HT-29 (cell line): Measurements from ENCODE around the gene GDPD3. TPM values are rescaled to one million over a fixed set of nuclear protein-coding genes. Genes with fewer than 3 reads are reported as not detected.

Experiments
- DNase-seq: peaks from one replicate; pipeline ENCODE4 v3.0.0-alpha.2; 2015; ENCODE audit warnings: low spot score
- total RNA-seq: library from RNA; depleted of rRNA; stranded (reverse); fragments of >200 nt; shearing (Covaris generic); gene quantifications from 2 replicates; pipeline ENCODE4 v1.2.3, GENCODE V29; 2014

The GDPD3 gene
- total RNA-seq, 1 experiment from 2014 or later: 1.5 TPM

GRCh38 chr16:30095166-30096078 lies 17.9 kb downstream of the GDPD3 start:
- no peak for DNase-seq

GRCh38 chr16:30094541-30095165 lies 18.7 kb downstream of the GDPD3 start:
- no peak for DNase-seq

GRCh38 chr16:30092373-30093010 lies 20.8 kb downstream of the GDPD3 start:
- DNase-seq: peak; percentile 69

- DNase-seq: peak; percentile 93
Observed at GRCh38 chr16:30091474-30092372, 21.6 kb downstream of the GDPD3 start, which contains the start of gene TBX6. TSS of gene TBX6 (minus strand) at chr16:30091924. CDS start at chr16:30091193, 731 bp downstream.

- no peak for DNase-seq
Observed at GRCh38 chr16:30090610-30091331, 22.6 kb downstream of the GDPD3 start.

GRCh38 chr16:30088832-30089624 lies 24.3 kb downstream of the GDPD3 start:
- no peak for DNase-seq

- no peak for DNase-seq
Observed at GRCh38 chr16:30088237-30088831, 25.0 kb downstream of the GDPD3 start.

- DNase-seq: no peak
Observed at GRCh38 chr16:30087181-30087898, 26.0 kb downstream of the GDPD3 start.

- DNase-seq: no peak
Observed at GRCh38 chr16:30086291-30087140, 26.8 kb downstream of the GDPD3 start.

GRCh38 chr16:30085820-30086219 lies 27.5 kb downstream of the GDPD3 start:
- DNase-seq: no peak

GRCh38 chr16:30085247-30085646 lies 28.1 kb downstream of the GDPD3 start:
- no peak for DNase-seq

- DNase-seq: no peak
Observed at GRCh38 chr16:30084816-30085159, 28.5 kb downstream of the GDPD3 start.

- DNase-seq: no peak
Observed at GRCh38 chr16:30084096-30084815, 29.1 kb downstream of the GDPD3 start.

- no peak for DNase-seq
Observed at GRCh38 chr16:30083216-30084055, 29.9 kb downstream of the GDPD3 start.

GRCh38 chr16:30082545-30083090 lies 30.7 kb downstream of the GDPD3 start:
- no peak for DNase-seq

GRCh38 chr16:30079480-30079879 lies 33.9 kb downstream of the GDPD3 start:
- no peak for DNase-seq
